Activated gamma-delta T cell (primary cell): ENCODE results near the gene SLC7A1.

Experiments
- DNase-seq: peaks from one replicate; lab custom pipeline; 2025; lab: John Stamatoyannopoulos, UW

The SLC7A1 gene

DNA sequence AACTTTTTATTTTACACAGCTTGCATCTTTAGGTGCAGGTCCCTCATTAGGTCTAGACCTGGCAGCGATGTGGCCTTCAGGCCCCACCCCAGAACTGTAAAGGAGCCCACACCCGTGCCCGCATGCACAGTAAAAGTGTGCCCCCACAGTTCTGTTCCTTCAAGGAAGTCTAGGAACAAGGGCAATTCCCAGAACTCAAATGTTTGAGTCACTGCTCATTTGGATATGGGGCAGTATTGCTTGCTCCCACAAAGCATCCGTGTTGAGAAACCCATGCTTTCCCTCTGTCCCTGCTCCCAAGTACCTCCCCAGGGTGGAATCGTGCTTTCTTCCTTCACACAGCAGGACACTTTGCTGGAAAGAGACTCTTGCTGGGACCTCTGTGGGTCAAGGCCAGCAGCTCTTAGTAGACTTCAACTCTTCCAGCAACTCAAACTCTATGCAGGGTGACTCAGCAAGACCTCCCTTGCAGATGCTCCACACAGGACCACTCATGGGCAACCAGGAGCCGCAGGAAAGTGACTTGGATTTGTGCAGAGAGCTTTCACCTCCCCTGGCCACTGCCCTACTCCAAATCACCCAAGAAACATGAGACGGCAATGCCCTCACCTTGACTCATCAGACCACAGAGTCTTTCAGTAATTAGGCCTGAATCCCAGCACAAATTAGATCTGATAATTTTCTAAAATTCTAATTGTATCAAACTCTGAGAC is 12.3 kb downstream of the SLC7A1 start:
- no peak for DNase-seq

GRCh38 chr13:29582171-29582570 is 13.3 kb downstream of the SLC7A1 start:
- no peak for DNase-seq

- no peak for DNase-seq
Observed at GRCh38 chr13:29581666-29582065, 13.8 kb downstream of the SLC7A1 start.

GRCh38 chr13:29579094-29579493 is 16.4 kb downstream of the SLC7A1 start:
- DNase-seq, result no peak

- DNase-seq, result no peak
Observed at GRCh38 chr13:29578300-29579085, 17.0 kb downstream of the SLC7A1 start.

DNA sequence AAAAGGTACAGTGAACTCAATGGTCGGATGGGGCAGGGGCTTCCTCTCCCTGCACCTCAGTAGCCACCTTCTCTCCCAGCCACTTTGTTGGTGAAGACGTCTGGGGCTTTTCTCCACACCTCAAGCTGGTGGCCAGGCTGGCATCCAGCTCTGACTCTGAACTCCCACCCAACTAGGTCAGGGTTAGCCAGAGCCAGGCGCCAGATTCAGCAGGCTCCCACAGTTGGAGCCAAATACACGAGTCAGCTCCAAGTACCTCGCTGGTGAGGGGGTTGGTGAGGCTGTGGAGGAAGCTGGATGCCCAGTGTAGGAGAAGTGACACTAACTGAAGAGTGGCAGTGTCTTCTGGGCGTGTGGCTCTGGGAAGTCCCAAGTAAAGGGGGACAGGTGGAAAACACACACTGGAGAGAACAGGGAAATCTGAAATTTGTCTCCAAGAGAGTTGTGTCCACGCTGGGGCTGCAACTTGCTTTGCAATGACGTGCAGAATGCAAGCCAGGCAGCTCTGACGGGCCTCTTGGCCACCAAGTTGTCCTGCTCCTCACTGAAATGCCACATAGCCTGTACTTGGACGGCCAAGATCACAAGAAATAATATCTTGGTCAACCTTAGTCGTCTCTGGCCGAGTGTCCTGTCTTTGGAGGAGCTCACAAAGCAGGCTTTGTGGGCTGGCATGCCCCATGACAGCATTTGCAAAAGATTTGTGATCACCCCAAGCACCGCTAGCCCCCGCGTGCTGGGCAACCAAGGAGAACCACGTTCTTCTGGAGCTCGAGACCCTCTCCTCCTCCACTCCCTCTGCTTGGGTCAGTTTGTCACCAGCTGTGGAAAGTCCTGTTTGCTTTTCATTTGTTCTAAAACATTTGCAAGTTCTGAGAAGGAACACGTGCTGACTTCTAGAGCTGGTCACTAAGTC is 18.1 kb downstream of the SLC7A1 start:
- no peak for DNase-seq

- DNase-seq, result no peak
Observed at GRCh38 chr13:29576581-29576980, 18.9 kb downstream of the SLC7A1 start.

GRCh38 chr13:29575098-29575497 is 20.4 kb downstream of the SLC7A1 start:
- no peak for DNase-seq

GRCh38 chr13:29573190-29573589 is 22.3 kb downstream of the SLC7A1 start:
- DNase-seq, result no peak

GRCh38 chr13:29572575-29572974 is 22.9 kb downstream of the SLC7A1 start:
- DNase-seq, result no peak

DNA sequence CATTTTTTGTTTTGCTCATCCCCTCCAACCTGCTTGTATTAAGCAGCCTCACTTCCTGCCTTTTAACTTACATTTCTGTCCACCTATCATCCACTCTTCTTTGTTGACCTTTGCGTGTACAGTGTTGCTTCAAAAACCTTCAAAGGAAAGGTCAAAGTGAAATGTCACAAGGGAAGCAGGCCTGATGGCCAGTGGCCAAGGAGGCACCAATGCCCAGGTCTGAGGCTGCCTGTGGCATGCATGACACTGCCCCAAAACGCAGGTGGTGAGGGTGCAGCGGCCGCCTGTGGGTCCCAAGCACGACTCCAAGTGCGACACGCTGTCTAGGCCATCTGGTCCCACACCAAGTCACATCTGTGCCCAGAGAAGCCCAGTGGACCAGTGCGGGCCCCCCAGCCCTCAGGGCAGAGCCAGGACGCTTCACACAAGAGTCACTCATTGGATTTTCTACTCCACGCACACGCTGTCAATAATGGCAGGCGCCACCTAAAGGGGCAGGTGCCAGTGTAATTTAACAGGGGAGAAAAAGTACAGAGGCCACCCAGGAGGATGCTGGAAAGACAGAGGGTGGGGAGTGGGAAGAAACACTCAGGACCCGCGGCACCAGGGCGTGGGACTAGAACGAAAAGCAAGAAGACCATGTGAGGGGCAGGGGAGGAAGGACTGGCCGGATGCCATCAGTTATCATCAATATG is 23.5 kb downstream of the SLC7A1 start:
- no peak for DNase-seq

DNA sequence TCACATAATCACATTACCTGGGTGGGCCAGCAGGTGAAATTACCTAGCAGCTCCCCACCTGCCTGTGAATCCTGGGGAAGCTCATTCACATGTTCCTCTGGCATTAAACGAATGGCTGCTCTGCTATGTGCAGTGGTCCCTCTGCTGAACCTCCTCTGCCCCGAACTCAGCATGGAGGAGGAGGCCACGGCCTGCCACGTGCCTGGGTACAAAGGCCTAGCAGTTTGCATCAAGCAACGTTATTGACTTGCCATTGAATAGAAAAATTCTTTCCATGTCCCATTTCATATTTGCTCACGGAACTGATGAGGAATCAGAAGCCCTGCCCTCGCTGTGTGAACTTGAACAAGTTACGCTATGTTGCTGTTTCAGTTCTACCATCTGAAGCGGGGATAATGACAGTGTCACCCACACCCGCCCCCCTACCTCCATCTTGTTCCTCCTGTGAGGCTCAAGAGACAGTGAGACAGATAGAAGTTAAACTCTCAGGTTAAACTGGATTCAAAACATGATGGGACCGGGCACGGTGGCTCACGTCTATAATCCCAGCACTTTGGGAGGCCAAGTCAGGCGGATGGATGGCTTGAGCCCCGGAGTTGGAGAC is 25.3 kb downstream of the SLC7A1 start:
- no peak for DNase-seq

GRCh38 chr13:29569253-29570050 is 26.0 kb downstream of the SLC7A1 start:
- no peak for DNase-seq

- no peak for DNase-seq
Observed at GRCh38 chr13:29568731-29569130, 26.8 kb downstream of the SLC7A1 start.

DNA sequence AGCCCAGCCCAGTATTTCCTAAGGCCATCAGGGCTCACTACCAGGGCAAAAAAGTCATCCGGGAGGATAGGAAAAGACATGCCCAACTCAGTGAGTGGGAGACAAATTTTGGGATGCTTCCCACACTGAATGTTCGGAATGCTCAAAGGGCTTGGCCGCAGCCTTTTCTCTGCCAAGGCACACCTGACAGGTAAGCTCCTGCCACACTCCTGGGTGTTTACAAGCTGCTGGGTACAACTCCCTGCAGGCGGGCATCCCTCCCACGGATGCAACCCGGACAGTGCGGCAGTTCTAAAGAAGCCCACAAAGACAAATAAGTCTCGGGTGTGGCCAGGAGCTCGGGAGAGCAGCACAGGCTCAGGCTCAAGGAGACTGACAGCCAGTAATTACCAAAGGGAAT is 28.1 kb downstream of the SLC7A1 start:
- no peak for DNase-seq

GRCh38 chr13:29566206-29566605 is 29.3 kb downstream of the SLC7A1 start:
- DNase-seq, result no peak

DNA sequence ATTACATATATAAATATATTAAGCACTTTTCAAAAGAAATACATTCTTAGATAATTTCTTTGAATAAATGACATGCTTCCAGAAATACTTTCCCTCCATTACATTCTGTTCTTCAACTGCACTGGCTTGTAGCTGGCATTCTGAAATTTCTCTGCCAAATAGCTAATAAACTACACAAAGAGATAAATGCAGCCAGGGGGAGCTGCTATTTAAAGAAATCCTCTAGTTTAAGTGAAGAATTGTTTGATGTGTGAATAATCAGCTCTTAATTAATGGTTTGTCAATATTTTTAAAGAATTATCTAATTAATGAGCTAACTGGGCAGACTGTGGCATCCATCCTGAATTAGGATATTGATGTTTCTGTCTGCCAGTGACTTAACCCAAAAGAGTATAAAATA is 30.7 kb downstream of the SLC7A1 start:
- no peak for DNase-seq

GRCh38 chr13:29564373-29564772 is 31.1 kb downstream of the SLC7A1 start:
- DNase-seq, result no peak

DNA sequence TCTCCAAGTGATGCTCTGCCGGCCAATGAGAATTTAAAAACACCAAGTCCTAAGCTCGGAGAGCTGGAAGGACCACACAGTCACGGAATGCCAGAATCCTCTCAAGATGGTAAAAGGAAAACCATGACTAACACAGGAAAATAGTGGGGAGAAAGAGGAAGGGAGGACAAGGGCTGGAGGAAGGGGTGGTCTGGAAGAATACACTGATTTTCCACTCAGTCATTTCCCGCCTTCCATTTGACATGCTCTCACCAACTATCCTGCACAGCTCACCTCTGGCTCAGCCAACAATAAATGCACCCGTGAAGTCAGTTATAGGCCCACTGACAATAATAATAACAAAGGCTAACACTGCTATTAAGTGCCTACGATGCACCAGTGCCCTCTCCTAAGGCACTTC is 31.5 kb downstream of the SLC7A1 start:
- DNase-seq, result no peak

DNA sequence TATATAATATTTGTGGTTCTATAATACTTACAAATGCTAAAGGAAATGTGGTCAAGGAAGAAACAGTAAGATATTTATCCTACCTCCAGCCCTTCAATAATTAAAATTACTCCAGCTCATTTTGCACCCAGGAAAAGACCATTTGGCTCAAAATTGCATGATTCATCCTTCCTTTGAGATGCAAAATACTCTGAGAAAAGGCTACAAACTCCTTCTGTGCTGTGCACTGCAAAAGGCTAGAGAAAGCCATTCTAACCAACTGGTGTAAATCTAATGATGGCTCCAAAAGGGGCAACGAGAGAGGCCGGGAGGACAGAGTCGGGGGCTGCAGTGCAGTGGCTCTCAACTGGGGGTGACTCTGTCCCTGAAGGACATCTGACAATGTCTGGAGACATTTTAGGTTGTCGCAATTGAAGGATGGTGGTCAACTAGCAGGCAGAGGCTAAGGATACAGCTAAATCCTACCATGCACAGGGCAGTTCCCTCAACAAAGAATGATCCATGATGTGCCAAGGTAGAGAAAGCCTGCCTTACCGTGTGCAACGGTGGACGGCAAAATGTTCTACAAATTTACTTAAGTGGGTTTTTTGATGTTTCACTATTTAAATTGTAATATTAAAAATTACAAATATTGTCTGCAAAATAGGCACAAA is 32.6 kb downstream of the SLC7A1 start:
- no peak for DNase-seq
